Right hindlimb (tissue), 1 donor: Measurements from ENCODE around the gene SH3RF3.

Source experiments
- DNase-seq: peaks from one replicate; pipeline ENCODE4 v3.0.0-alpha.2; 2018

SH3RF3 gene

DNA sequence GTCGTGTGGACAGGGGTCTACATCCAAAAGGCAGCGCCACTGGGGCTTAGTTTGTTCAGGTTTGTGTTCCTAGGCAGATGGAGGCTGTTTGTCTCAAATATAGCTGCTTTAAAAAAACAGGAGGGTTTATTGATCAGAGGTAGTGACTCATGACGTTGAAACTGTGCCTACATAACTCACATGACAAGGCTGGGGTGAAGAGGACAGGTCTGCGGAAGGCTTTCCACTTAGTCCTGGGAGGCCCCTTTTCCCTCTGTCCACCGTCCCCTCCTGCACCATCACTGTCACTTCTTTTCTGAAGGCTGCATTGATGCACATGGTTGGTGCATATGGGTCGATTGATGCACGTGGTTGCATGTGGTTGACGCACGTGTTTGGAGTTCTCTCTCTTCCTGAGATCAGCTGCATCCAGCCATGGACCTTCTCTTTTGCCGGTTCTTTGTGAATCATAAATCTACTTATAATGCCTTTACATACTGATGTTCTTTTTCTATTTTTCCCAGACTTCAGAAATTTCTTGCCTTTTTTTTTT lies 10.9 kb downstream of the SH3RF3 start:
- no peak for DNase-seq

DNA sequence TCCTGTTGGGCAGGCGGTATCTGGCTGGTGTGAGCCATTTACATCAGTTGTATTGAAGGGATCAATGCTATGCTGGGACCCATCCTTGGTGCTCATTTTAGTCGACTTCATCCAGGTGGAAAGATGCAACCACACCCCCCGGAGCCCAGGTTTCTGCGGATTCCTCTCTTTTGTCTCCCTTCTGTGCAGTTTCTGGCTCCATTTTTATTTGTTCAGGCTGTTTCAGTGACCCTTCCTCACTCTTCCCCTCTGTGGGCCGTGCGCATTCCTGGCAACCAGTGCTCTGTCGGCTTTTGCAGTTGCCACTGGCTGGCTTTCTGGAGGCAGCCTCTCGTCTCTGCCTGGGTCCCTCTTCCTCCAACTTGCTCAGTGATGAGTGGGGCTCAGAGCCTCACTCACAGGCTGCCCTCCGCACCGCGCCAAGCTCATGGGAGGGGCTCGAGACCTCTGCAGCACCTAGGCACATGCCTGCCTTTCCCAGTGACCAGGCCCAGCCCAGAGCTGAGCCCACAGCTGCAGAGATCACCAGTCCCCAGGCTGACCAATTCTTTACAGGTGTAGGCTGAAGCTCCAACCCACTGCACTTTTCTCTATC lies 12.1 kb downstream of the SH3RF3 start:
- no peak for DNase-seq

DNA sequence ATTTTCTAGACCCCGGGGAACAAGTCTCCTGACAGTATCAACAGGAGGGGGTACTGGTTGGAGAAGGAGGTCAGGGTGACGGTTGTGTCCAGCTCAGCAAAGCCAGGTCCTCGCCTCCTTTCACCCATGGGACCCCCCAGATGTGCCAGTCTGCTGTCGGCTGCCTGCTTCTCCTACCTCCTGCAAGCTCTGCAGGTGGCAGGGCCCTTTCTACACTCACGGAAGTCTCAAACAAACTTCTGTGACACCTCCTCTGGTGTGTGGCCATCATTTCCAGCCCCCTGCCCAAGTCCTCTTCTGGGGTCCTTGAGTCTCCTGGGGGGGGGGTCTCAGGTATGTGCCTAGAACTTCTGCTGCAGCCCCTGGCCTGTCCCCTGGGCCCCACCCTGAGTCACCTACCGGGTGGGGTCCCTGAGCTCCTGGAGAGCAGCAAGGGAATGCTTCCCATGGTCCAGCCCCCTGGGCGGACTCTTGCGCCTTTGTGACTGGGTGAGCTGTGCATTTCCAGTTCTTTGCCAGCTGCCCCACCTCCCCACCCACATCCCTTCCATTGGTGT lies 12.8 kb downstream of the SH3RF3 start:
- no peak for DNase-seq

DNA sequence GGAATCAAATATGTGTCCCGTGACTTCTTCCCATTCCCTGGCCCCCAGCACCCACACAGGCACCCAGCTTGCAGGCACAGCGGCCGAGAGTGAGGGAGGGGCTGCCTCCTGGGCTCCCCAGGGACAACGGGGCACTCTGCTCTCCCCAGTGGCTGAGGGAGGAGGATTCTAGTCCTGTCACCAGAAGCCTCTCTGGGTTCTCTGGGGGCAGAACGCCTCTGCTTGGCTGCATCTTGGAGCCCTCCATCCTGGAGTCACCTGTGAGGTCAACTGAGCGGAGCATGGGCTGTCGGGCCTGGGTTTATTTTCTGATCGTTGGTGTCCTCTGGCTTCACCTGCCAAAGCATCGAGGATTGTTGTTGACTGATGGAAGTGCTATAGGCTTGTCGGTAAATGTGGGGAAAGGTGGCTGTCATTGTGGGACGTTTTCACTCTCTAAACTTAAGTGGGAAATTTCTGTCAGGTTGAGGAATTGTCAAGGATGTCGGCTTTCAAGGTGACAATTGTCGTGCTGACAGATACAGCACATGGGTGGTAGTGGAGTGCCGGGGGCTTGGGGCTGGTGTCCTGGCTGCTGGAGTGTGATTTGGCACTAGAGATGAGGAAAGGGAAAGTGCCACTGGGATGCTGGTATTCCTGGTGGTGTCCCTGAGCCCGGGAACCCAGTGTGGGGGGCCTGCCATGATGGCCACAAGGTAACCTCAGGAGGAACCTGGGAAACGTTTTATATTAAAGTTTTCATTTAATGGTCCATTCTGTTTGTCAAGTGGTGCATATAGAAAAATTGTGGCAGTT lies 13.6 kb downstream of the SH3RF3 start:
- no peak for DNase-seq

- DNase-seq: no peak
Observed at GRCh38 chr2:109143214-109144187, 14.5 kb downstream of the SH3RF3 start.

GRCh38 chr2:109144271-109144670 lies 15.3 kb downstream of the SH3RF3 start:
- no peak for DNase-seq

GRCh38 chr2:109144721-109145120 lies 15.7 kb downstream of the SH3RF3 start:
- no peak for DNase-seq

DNA sequence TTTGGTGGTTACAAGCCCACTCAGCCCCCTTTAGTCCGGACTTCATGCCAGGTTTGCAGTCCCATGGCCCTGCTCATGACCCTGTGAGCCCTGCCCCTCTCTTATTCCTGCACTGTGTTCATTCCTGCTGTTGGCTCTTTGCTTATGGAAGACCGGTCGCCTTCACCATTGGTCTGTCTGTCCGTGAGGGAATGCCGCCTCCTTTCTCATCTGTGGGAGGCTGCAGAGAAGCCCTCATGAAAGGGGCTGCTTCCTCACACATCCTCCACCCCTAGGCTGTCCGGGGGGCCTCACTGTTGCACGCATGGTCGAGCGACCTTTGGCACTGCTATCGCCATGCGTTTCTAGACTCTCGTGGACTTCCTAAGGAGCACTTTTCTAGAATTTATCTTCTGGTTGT lies 16.3 kb downstream of the SH3RF3 start:
- no peak for DNase-seq

- no peak for DNase-seq
Observed at GRCh38 chr2:109147405-109147804, 18.4 kb downstream of the SH3RF3 start.

- DNase-seq: no peak
Observed at GRCh38 chr2:109148117-109148746, 19.2 kb downstream of the SH3RF3 start.

DNA sequence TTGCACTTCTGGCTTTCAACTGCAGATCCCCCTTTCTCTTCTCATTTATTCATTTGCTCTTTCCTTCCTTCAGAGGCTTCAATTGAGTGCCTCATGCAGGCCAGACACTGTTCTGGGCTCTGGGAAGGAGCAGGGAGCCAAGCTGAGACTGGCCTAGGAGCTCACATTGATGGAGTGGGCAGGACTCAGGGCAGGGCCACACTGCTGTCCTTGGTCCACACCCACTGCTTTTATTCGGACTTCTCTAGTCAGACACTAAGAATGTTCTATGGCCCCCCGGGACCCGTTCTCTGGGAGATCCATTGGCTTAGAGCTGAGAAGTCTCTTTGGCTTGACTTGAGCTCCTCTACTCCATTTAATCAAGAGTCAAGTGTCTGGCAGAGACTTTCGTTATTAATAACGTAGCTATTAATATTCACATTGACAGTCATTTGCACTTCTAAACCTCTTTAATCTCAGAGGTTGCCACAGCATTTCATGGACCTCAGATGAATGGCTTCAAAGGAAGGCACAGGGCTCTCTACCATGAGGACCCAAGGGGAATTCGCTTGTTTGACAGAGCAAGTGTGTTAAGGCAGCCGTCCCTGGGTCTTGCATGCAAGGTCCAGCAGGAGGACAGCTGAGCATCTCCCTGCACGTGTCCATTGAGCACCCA lies 20.1 kb downstream of the SH3RF3 start:
- no peak for DNase-seq

GRCh38 chr2:109150559-109150958 lies 21.6 kb downstream of the SH3RF3 start:
- no peak for DNase-seq

DNA sequence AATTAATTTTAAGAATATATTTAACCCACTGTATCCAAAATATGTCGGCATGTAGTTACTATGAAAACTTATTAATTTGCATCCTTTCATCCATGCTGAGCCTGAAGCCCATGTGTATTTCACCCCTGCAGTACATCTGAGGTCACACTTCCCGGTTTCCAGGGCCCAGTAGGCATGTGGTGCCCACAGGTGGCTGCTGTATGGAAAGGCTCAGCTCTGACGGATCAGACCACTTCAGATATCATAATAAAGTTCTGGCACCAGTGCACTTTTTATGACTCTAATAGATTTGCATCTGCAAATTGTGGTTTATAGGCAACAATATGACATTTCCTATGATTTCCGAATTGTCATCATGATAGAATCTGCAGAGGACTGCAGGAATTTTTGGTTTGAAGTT lies 22.5 kb downstream of the SH3RF3 start:
- no peak for DNase-seq

DNA sequence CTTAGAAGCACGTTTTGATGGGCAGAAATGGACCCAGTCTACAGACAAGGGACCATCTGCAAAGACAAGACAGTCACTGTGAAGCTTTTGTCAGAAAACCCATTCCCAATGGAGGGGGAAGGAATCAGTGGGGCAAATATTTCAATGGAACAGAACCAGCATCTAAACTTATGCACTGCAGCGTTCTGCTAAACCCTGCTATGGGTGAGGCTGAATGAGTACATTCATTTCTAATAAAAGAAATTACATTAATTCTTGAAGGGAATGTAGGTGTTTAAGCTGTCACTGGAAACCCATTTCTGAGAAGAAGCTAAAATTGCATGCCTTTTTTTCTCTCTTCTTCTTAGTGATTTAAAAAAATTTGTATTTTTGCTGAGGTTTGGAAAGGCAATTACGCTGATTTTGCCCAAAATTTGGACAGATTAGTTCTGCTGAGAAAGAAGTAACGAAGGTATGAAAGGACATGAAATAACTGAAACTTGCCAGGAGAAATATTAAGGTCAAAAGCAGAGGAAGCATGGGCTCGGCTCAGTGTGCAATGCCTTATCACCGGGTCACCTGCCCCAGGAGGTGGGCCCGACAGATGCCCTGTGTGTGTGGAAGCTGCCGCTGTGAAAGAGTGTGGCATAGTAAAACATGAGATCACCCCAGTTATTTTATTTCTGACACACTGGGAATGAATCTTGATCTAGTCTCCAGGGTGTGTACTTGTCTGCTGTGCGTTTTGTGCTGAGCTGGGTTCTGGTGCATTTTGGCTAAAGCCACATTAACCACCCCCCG lies 24.2 kb downstream of the SH3RF3 start:
- no peak for DNase-seq

- DNase-seq: no peak
Observed at GRCh38 chr2:109153807-109154206, 24.8 kb downstream of the SH3RF3 start.

GRCh38 chr2:109154226-109154625 lies 25.2 kb downstream of the SH3RF3 start:
- DNase-seq: no peak

- no peak for DNase-seq
Observed at GRCh38 chr2:109155553-109156451, 26.8 kb downstream of the SH3RF3 start.

- no peak for DNase-seq
Observed at GRCh38 chr2:109157563-109158105, 28.6 kb downstream of the SH3RF3 start.

DNA sequence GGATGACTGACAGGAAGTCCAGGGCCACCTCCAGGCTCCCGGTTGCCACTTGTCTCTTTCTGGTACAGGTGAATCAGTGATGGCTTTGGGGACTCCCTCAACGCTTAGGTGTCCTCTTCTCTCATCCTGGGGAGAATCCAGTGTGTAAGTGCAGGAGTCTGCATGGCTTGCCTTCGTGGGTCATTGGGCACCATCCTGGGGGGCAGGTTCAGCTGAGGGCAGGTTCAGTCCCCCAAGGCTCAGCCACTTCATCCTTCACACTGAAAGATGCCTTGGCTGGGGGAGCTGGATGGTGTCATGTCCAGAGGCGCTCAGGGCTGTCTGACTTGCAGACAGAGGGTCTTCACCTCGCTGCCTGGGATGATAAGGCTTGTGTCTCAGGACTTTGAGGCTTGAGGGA lies 29.2 kb downstream of the SH3RF3 start:
- DNase-seq: no peak

GRCh38 chr2:109159096-109159495 lies 30.1 kb downstream of the SH3RF3 start:
- no peak for DNase-seq
